HG03469 (cell line): ENCODE results near the gene IGSF21.

Experiments
- ATAC-seq: cut with Tn5 transposase; IDR thresholded peaks from one replicate; pipeline ENCODE4 v1.9.1; 2021; ENCODE audit warnings: mild to moderate bottlenecking, moderate library complexity, moderate number of reproducible peaks; ENCODE audit not compliant: unreplicated experiment

Gene IGSF21

GRCh38 chr1:18320051-18320450, 212.5 kb downstream of the IGSF21 start:
- no peak for ATAC-seq

DNA sequence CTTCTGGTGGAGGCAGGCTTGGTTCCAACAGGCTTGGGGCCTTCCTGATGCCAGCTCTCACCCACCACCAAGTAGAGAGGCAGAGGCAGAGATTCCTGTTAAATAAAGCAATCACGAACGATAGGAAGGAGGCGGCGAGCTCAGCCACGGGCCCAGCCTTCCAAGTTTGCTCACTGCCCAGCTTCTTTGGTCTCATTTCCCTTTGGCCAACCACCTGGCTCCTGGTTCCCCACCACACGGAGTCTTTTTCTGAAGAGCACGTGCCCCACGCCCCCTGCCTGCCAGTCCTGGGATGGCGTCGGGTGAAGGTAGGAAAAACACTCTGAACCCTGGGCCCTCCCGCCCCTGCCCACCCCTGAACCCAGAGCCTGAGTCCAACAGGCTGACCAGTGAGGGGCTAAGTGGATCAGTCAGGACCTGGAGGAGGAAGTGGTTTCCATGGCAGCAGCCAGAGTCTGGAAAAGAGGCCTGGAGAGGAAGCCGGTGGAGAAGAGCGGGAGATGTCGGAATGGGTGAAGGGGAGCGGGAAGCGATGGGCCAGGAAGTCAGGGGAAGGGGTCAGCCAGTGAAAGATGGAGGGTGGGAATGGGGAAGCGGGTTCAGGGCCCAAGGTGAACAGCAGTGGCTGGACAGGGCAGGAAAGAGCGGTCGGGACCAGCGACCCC, 214.9 kb downstream of the IGSF21 start:
- ATAC-seq: no peak

DNA sequence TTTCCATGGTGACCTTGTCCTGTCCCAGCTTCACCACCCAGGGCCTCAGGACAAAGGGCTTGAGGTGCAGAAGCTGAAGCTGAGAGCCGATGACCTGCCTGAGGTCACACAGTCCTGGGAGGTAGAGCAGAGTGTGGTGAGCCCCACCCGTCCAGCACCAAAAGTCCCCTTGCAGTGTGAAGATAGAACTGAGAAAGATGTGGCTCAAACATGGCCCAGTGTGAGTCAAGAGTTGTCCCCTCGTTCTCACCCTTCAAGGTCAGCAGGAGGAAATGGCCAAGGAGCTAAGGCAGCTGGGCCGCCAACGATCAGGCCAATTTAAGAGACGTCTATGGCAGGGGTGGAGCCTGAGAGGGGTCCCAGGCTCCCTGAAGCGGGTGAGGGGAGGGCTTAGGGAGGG, 215.7 kb downstream of the IGSF21 start:
- no peak for ATAC-seq

DNA sequence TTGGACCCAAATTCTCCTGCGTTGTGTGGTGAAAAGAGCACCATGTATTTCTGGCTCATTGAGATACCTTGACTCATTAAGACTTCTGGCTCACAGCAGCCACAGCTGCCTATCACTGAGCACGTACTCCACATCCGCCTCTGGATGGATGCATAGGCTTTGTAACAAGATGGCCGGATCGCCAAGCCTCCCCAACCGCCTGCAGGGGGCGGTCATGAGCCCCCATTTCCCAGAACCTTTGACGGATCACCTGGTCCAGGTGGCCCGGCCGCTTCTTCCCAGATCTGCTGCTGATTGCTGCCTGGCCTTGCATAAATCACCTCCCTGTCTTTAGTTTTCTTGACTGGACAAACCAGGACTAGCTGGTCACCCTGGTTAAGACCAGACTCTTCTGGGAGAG, 216.6 kb downstream of the IGSF21 start:
- ATAC-seq: no peak

DNA sequence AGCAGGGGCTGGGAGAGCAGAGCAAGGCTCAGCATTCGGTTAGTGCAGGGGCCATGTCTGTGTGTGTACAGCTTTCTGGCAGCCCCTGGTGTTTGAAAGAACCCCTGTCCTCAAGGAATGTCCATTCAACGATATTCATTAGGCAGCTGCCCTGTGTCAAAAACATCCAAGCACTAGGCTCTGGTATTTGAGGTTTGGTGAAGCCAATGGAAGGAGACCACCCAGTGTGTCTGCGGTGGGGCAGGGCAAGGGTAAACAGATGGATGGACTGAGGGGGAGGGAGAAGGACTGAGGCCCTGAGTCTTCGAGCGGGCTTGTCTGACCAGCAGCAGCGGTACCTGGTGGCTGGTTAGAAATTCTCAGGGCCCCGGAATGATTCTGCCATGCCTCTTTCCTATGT, 217.5 kb downstream of the IGSF21 start:
- ATAC-seq: no peak

GRCh38 chr1:18326211-18326897, 218.8 kb downstream of the IGSF21 start:
- ATAC-seq: no peak

DNA sequence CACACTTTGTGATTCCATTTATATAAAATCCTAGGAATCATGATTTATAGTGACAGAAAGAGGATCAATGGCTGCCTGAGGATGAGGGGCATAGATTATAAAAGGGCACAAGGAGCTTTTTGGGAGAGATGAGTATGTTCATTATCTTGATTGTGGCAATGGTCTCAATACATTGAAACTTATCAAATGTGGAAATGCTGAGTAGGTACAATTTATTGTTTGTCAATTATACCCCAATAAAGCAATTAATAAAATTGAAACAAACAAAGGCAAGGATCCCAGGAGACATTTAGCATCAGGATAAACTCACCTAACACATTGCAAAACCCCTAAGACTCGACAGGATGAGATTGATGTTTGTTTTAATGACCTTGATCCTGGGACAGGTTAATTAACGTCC, 220.1 kb downstream of the IGSF21 start:
- ATAC-seq: no peak

GRCh38 chr1:18328803-18329202, 221.2 kb downstream of the IGSF21 start:
- no peak for ATAC-seq

DNA sequence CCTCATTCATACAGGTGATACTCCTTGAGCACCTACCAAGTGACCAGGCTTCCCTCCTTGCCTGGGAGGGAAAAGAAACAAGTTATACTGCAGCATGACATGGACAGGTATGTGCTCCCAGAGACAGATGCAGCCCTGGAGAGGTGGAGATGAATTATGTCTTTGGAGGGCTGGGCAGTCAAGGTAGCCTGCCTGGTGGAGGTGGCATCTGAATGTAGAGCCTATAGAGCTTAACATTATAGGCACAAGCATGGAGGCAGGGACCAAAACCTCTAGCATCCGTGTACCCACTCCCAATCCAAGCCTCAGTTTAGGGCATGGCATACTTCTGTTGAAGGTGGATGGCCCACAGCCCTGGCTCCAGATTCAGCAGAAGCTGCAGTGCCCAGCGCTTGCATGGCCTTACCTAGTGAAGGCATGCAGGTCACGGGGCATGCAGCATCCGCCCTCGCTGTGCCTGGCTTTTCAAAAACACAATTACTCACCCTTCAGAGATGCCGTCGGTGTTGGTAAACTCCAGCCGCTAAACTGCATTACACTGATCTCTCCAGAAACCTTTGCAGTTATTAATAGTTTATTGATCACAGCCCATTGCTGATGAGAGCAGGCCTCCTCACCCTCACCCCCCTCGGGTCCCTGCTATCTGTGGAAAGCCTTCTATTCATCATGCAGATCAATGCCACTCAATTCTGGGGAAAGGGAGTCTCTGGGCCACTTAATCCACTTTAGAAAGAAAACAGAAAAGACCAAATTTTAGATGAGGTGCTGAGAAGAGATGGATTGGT, 222.1 kb downstream of the IGSF21 start:
- no peak for ATAC-seq

DNA sequence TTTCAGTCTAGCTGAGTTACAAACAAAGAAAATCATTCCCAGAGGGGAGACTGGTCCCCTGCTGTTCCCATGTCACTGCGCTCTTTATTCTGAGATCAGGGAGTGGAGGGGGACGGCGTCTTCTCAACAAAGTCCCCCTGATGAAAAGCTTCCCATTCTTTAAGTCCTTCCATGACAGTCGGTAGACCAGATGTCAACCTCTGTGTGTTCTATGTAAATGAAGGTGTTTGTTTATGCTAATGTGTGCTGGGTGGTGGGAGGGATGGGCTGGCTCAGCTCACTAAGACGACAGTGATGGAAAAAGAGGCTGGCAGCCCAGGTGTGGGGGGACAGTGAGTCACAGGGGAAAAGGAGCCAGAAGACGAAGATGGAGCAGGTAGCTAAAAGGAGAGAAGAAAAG, 225.0 kb downstream of the IGSF21 start:
- no peak for ATAC-seq

- ATAC-seq: no peak
Measured at GRCh38 chr1:18333220-18333619, 225.6 kb downstream of the IGSF21 start.

DNA sequence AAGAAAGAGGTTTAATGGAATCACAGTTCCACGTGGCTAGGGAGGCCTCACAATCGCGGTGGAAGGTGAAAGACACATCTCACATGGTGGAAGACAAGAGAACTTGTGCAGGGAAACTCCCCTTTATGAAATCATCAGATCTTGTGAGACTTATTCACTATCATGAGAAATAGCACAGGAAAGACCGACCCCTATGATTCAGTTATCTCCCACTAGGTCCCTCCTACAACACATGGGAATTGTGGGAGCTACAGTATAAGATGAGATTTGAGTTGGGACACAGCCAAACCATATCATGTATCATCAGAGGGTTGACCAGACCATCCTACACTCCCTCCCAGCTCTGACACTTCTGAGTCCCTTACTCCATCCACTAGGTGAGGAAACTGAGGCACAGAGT, 229.2 kb downstream of the IGSF21 start:
- no peak for ATAC-seq

DNA sequence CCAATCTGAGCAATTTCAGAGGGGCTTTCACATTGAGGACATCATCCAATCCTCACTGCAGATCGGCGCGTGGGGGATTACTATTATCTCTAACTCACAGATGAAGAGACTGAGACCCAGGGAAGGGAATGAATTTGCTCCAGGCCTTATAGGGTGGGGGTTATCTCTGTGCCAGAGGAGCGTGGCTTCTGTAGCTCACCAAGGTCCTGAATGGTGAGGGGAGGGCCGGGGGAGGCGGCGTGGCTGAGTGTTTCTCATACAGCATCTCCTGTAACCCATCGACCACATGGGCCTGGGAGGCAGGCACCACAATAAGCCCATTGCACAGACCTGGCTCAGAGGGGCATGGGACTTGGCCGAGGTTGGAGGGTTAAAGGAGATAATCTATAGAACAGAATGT, 230.2 kb downstream of the IGSF21 start:
- no peak for ATAC-seq

- no peak for ATAC-seq
Measured at GRCh38 chr1:18339161-18339560, 231.6 kb downstream of the IGSF21 start.

DNA sequence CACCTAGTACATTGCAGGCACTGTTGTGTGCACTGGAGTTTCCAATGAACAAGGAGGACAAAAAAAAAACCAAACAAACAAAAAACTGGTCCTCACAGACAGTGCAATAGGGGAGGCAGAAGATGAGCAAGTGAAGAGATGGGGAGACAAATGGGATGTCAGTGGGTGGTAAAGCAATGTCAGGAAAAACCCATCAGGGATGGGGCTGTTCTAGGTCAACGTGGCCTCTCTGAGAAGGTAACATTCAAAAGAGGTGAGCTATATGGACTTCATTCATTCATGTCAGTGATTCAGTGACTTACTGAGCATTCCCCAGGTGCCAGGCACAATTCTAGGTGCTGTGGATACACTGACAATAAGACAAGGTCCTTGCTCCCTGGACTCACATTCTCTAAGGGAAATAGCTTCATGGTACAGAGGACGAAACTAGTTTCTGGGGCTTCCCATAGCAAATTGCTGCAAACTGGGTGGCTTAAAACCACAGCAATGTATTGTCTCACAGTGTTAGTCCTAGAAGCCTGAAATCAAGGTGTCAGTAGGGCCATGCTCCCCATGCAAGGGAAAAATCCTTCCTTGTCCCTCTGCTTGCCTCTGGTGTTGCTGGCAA, 232.7 kb downstream of the IGSF21 start:
- ATAC-seq: no peak

- ATAC-seq: no peak
Measured at GRCh38 chr1:18340787-18341186, 233.2 kb downstream of the IGSF21 start.

GRCh38 chr1:18341291-18342069, 233.9 kb downstream of the IGSF21 start:
- ATAC-seq: no peak

GRCh38 chr1:18342744-18343143, 235.1 kb downstream of the IGSF21 start:
- no peak for ATAC-seq

DNA sequence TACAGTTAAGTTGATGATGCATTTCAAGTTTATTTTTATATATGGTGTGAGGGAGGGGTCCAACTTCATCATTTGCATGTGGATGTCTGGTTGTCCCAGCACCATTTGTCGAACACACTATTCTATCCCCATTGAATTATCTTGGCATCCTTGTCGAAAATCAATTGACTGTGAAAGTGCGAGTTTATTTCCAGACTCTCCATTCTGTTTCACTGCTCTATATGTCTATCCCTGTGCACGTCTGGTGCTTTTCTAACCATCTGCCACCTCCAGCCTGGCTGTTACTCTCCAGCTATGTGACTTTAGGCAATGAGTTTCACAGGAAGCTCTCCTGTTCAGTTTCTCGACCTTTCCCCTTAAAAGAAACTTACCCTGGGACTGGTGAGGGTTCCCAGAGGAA, 236.0 kb downstream of the IGSF21 start:
- no peak for ATAC-seq

- ATAC-seq: no peak
Measured at GRCh38 chr1:18344755-18345154, 237.2 kb downstream of the IGSF21 start.

DNA sequence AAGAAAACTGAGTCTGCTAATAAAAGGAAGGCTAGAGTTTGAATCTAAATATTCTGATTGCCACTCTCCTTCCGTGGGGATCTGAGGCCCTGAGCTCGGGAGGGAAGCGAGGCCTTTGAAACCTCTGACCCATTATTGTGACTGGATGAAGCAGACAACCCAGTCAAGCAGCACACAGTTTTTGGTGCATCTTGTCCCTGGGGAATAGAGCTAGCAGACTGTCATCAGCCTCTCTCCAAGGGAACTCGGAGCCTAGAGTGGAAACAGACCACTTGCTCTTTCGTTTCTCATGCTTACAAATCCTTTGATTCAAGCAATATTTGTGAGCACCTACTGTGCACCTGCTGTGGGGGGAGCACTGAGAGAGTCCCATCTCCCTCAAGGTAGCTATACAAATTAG, 240.0 kb downstream of the IGSF21 start:
- ATAC-seq: no peak
